Brain microvascular endothelial cell (primary cell): ENCODE data around the gene CD27.

Experiments
- DNase-seq: peaks from one replicate; pipeline ENCODE4 v3.0.0-alpha.2; 2020
- H3K27ac ChIP-seq: fragments of 250-450 bp; sonication (Bioruptor Pico); 2 replicates; pipeline ENCODE4 v1.5.1; 2020; ENCODE audit warnings: mild to moderate bottlenecking, moderate library complexity
- H3K27me3 ChIP-seq: fragments of 250-450 bp; sonication (Bioruptor Pico); replicated peaks from 2 replicates; pipeline ENCODE4 v1.5.1; 2020; ENCODE audit warnings: mild to moderate bottlenecking
- H3K36me3 ChIP-seq: fragments of 250-450 bp; sonication (Bioruptor Pico); replicated peaks from 2 replicates; pipeline ENCODE4 v1.5.1; 2020; ENCODE audit warnings: mild to moderate bottlenecking
- H3K4me3 ChIP-seq: 2 replicates; pipeline ENCODE4 v1.5.1; 2011; ENCODE audit warnings: low read depth, mild to moderate bottlenecking, control low read depth, low read length, moderate library complexity
- CTCF ChIP-seq: IDR thresholded peaks from 2 replicates; pipeline ENCODE4 v1.5.1; 2011; ENCODE audit warnings: low read depth, mild to moderate bottlenecking, moderate library complexity, low read length, control low read depth, inconsistent platforms; ENCODE audit errors: missing control alignments
- in situ Hi-C: cut with HindIII; loops from 2 replicates; pipeline ENCODE4 v1.10.0; 2017; ENCODE audit warnings: low sequenced_read_pairs, low pct_ligation_motif_present

Gene CD27

GRCh38 chr12:6438345-6438744 is 6.4 kb upstream of the CD27 start:
- Histone ChIP-seq H3K27me3 (no peaks in the 10 kb centered on the region), H3K27ac (no peak overlapping the region), H3K4me3 (no peak overlapping the region), H3K36me3 (no peaks in the 10 kb centered on the region)
- in situ Hi-C loops, result no loop called here
- TF ChIP-seq CTCF, result no peak
- DNase-seq, result no peak

GRCh38 chr12:6440391-6440790 is 4.4 kb upstream of the CD27 start:
- H3K27me3 ChIP-seq, result no peaks in the 10 kb centered on the region
- in situ Hi-C loops, result no loop called here
- no peak for DNase-seq
- TF ChIP-seq CTCF, result no peak
- H3K4me3 ChIP-seq, result no peak overlapping the region
- H3K27ac ChIP-seq, result no peak overlapping the region
- no peaks in the 10 kb centered on the region for H3K36me3 ChIP-seq

GRCh38 chr12:6442836-6443235 is 1.9 kb upstream of the CD27 start:
- Histone ChIP-seq H3K27me3 (no peaks in the 10 kb centered on the region), H3K27ac (no peak overlapping the region), H3K4me3 (no peak overlapping the region), H3K36me3 (no peaks in the 10 kb centered on the region)
- in situ Hi-C loops, result no loop called here
- no peak for TF ChIP-seq CTCF
- no peak for DNase-seq

GRCh38 chr12:6443361-6443983 is 1.3 kb upstream of the CD27 start:
- no peak for TF ChIP-seq CTCF
- H3K36me3 ChIP-seq, result no peaks in the 10 kb centered on the region
- DNase-seq, result no peak
- H3K4me3 ChIP-seq, result no peak overlapping the region
- no peak overlapping the region for H3K27ac ChIP-seq
- no peaks in the 10 kb centered on the region for H3K27me3 ChIP-seq
- in situ Hi-C loops, result no loop called here

GRCh38 chr12:6444031-6444430 is 724 bp upstream of the CD27 start:
- Histone ChIP-seq H3K4me3 (no peak overlapping the region), H3K27ac (no peak overlapping the region), H3K27me3 (no peaks in the 10 kb centered on the region), H3K36me3 (no peaks in the 10 kb centered on the region)
- no peak for DNase-seq
- in situ Hi-C loops, result no loop called here
- TF ChIP-seq CTCF, result no peak
